GM12878 (cell line): ENCODE results near the gene TMEM266. TPM values are rescaled to one million over a fixed set of nuclear protein-coding genes. Genes with fewer than 3 reads are reported as not detected.
A peak's percentile ranks its signal among the peaks of the same experiment; 100 is the strongest.
"Not testable (repeated sequence)": the region's sequence is repeated elsewhere in the genome, so short reads cannot be mapped to it uniquely, and the experiment has no call there.

Experiments used
- ATAC-seq: fragments of 200-7000 bp; cut with Tn5 transposase; 3 replicates; pipeline ENCODE4 v1.9.1; 2020; ENCODE audit warnings: mild to moderate bottlenecking, moderate library complexity
- BruUV-seq: library from RNA; stranded (reverse); fragments of 400-500 nt; replicated peaks from 2 replicates; lab custom pipeline; 2021; lab: Mats Ljungman, UMichigan
- CTCF ChIA-PET: fragments of 300-600 bp; sonication (Branson Sonifier 250); formaldehyde crosslinking; extraction: SDS; loops from one replicate; lab custom pipeline; 2021; ENCODE audit warnings: inconsistent platforms; lab: Yijun Ruan, JAX
- POLR2A ChIA-PET: fragments of 350-600 bp; formaldehyde crosslinking; extraction: SDS; loops from one replicate; lab custom pipeline; 2021; ENCODE audit warnings: inconsistent platforms; lab: Charles Lee
- RAD21 ChIA-PET: fragments of 300-600 bp; sonication (Branson Sonifier 250); formaldehyde crosslinking; loops from one replicate; lab custom pipeline; 2023; ENCODE audit warnings: antibody characterized with exemption; ENCODE audit not compliant: unreplicated experiment; lab: Charles Lee
- SMC1A ChIA-PET: fragments of 300-600 bp; sonication (Branson Sonifier 250); formaldehyde crosslinking; loops from one replicate; lab custom pipeline; 2023; ENCODE audit not compliant: unreplicated experiment, uncharacterized antibody; lab: Charles Lee
- DNase-seq: peaks from one replicate; pipeline ENCODE4 v3.0.0-alpha.2; 2011; ENCODE audit warnings: low read depth, low spot score
- FAIRE-seq: peaks from 3 replicates; lab custom pipeline; 2011; peaks lifted over from hg19 to GRCh38; lab: Jason Lieb, UNC
- H2AFZ ChIP-seq: 2 replicates; pipeline ENCODE4 v1.6.0; 2011; ENCODE audit warnings: low read depth, low read length, control low read depth; ENCODE audit not compliant: control insufficient read depth
- H3K27ac ChIP-seq: 2 replicates; pipeline ENCODE4 v1.5.1; 2011; ENCODE audit warnings: control low read depth; ENCODE audit not compliant: control insufficient read depth, insufficient read depth
- H3K27me3 ChIP-seq, 2 experiments: replicated peaks in 1 of 2; 2 replicates each; pipeline versions ENCODE4 v1.6.0 to v1.6.1; 2011; ENCODE audit warnings: low read length in 1 of 2; ENCODE audit not compliant: control insufficient read depth in 2 of 2, insufficient read depth in 2 of 2
- H3K36me3 ChIP-seq, 2 experiments: 2 replicates each; pipeline ENCODE4 v1.5.1; 2011; ENCODE audit warnings: low read length in 1 of 2; ENCODE audit not compliant: control insufficient read depth in 2 of 2, insufficient read depth in 2 of 2
- H3K4me1 ChIP-seq: 2 replicates; pipeline ENCODE4 v1.6.1; 2011; ENCODE audit warnings: mild to moderate bottlenecking, low read length, moderate library complexity, mixed read lengths; ENCODE audit not compliant: control insufficient read depth, insufficient read depth
- H3K4me2 ChIP-seq: 2 replicates; pipeline ENCODE4 v1.6.0; 2011; ENCODE audit warnings: control low read depth; ENCODE audit not compliant: control insufficient read depth, insufficient read depth
- H3K4me3 ChIP-seq: fragments of 200-600 bp; sonication (generic); 2 replicates; pipeline ENCODE4 v1.5.1; 2016
- H3K79me2 ChIP-seq: 2 replicates; pipeline ENCODE4 v1.6.0; 2011; ENCODE audit warnings: low read length; ENCODE audit not compliant: control insufficient read depth, insufficient read depth
- H3K9ac ChIP-seq: 2 replicates; pipeline ENCODE4 v1.8.0; 2011; ENCODE audit warnings: low read length, control low read depth, mixed read lengths; ENCODE audit not compliant: control insufficient read depth, insufficient read depth
- H3K9me3 ChIP-seq: replicated peaks from 3 replicates; pipeline ENCODE4 v1.5.1; 2011; ENCODE audit warnings: mild to moderate bottlenecking, low read length; ENCODE audit not compliant: control insufficient read depth, insufficient read depth
- H4K20me1 ChIP-seq: 2 replicates; pipeline ENCODE4 v1.6.0; 2011; ENCODE audit not compliant: control insufficient read depth, insufficient read depth
- NR2F1 ChIP-seq: fragments of 450-650 bp; conservative IDR thresholded peaks from 2 replicates; pipeline ENCODE4 v1.6.1; 2017; ENCODE audit warnings: mild to moderate bottlenecking
- TAF1 ChIP-seq: IDR thresholded peaks from 2 replicates; pipeline ENCODE4 v1.6.1; 2011; ENCODE audit warnings: mild to moderate bottlenecking, low read depth, low read length, borderline replicate concordance
- WGBS: methylation state at CpG from one replicate; pipeline ENCODE4 v1.1.6; 2016; ENCODE audit warnings: low lambda C conversion rate; ENCODE audit not compliant: insufficient replicate concordance, insufficient coverage; ENCODE audit errors: missing lambda C conversion rate; 5-methylcytosine and 5-hydroxymethylcytosine counted together
- in situ Hi-C: fragments of 300-500 bp; cut with MboI; formaldehyde crosslinking; loops from 9 replicates; pipeline ENCODE4 v1.14.3; 2018; ENCODE audit warnings: mixed read lengths
- intact Hi-C: fragments of 100-400 bp; cut with micrococcal nuclease; formaldehyde crosslinking; loops from one replicate; pipeline ENCODE4 v1.14.2; 2022; ENCODE audit not compliant: unreplicated experiment
- polyA plus RNA-seq, 11 experiments: library from polyadenylated mRNA; depleted of rRNA in 4 of 11; unstranded in 6 of 11; stranded (reverse) in 5 of 11; fragments of >200 nt; fragmentation: Nextera tagmentation in 4 of 11; fragmentation: Illumina TruSeq in 1 of 11; extraction: Ambion mirVana in 4 of 11; extraction: Trizol in 1 of 11; gene quantifications; 1 replicate in 1 of 11; 2 replicates in 10 of 11; pipeline versions ENCODE4 v1.2.1 to v1.2.3, GENCODE V29; 2011 to 2016; ENCODE audit warnings: inconsistent platforms in 2 of 11, missing spikeins in 2 of 11, low read depth in 1 of 11
- total RNA-seq, 4 experiments: library from RNA; depleted of rRNA in 3 of 4; stranded (reverse); fragments of >200 nt in 3 of 4; fragmentation: Illumina TruSeq in 1 of 4; extraction: Trizol in 1 of 4; gene quantifications; 2 replicates each; pipeline versions ENCODE4 v1.2.1 to v1.2.3, GENCODE V29; 2013 to 2021

The TMEM266 gene
- total and polyA plus RNA-seq, 10 of the 15 experiments (the other 5 are each of a cell fraction or from before 2014, with no cell fraction given), result 0.11 to 0.70 (median 0.39) TPM

GRCh38 chr15:76011627-76012551 is 47.9 kb upstream of the TMEM266 start, which contains the start of gene NRG4:
Gene NRG4, minus strand, starts transcription at chr15:76012424. Its CDS starts 1,194 bp downstream, at chr15:76011230.
- H3K4me3 ChIP-seq, result no peak within 1 kb of the TSS
- H3K27ac ChIP-seq, result no peak within 1 kb of the TSS
- no peak within 1 kb of the TSS for H3K4me2 ChIP-seq
- H3K36me3 ChIP-seq, result no peaks in the 10 kb centered on the region
- no peak for FAIRE-seq
- H2AFZ ChIP-seq, result no peak within 1 kb of the TSS
- peak; percentile 69 for ATAC-seq
- 34% methylated on average over 13 of the region's 13 CpGs for WGBS
- in situ Hi-C loops, result no loop called here
- no peaks in the 10 kb centered on the region for H3K79me2 ChIP-seq
- ChIA-PET SMC1A (interaction anchor here (0.7 to 1.6 kb wide), 2 partner anchors 12 to 81 kb away, joined by 3 to 7 read pairs; no protein-coding TSS in a partner anchor), POLR2A (no interaction called here), RAD21 (interaction anchor here (1.0 to 1.3 kb wide), 3 partner anchors 36 to 139 kb away, joined by 3 read pairs; no protein-coding TSS in a partner anchor), CTCF (interaction anchor here (0.6 to 1.8 kb wide), 5 partner anchors 16 to 370 kb away, joined by 3 to 4 read pairs (median 4); no protein-coding TSS in a partner anchor)
- no TSS peak for BruUV-seq
- TF ChIP-seq TAF1 (no peak), NR2F1 (peak; percentile 45; the same call in 1 of the 2 replicates)
- no peaks in the 10 kb centered on the region for H3K9me3 ChIP-seq
- H3K9ac ChIP-seq, result no peak within 1 kb of the TSS
- no peaks in the 10 kb centered on the region for H3K27me3 ChIP-seq
- intact Hi-C loops, result no loop called here
- H4K20me1 ChIP-seq, result no peaks in the 10 kb centered on the region
- no peaks in the 10 kb centered on the region for H3K4me1 ChIP-seq
- no peak for DNase-seq

DNA sequence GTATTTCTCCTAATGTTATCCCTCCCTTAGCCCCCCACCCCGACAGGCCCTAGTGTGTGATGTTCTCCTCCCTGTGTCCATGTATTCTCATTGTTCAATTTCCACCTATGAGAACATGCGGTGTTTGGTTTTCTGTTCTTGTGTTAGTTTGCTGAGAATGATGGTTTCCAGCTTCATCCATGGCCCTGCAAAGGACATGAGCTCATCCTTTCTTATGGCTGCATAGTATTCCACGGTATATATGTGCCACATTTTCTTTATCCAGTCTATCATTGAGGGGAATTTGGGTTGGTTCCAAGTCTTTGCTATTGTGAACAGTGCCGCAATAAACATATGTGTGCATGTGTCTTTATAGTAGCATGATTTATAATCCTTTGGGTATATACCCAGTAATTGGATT is 46.3 kb upstream of the TMEM266 start:
- FAIRE-seq, H3K27ac ChIP-seq, H2AFZ ChIP-seq, intact Hi-C loops, SMC1A ChIA-PET, H3K4me2 ChIP-seq, BruUV-seq, H3K4me3 ChIP-seq, POLR2A ChIA-PET, RAD21 ChIA-PET, in situ Hi-C loops, H3K4me1 ChIP-seq, DNase-seq, H3K27me3 ChIP-seq, H3K9me3 ChIP-seq, H3K36me3 ChIP-seq, H3K9ac ChIP-seq, H3K79me2 ChIP-seq, H4K20me1 ChIP-seq, ATAC-seq: not testable (repeated sequence)
- WGBS, result 58% methylated on average over 4 of the region's 4 CpGs
- CTCF ChIA-PET, result interaction anchor here (1.0 to 1.3 kb wide), 2 partner anchors 43 to 126 kb away, joined by 3 to 4 read pairs; no protein-coding TSS in a partner anchor
